Nephron (organoid): ENCODE data around the gene TFDP2.

Experiments used
- H3K27ac Mint-ChIP-seq, 3 experiments: 2 replicates each; pipeline ENCODE4 v1.8.0; 2020; ENCODE audit warnings: mixed read lengths in 3 of 3, mild to moderate bottlenecking in 2 of 3, moderate library complexity in 1 of 3
- H3K27me3 Mint-ChIP-seq: 2 replicates; pipeline ENCODE4 v1.8.0; 2021; ENCODE audit warnings: low read depth, mild to moderate bottlenecking, moderate library complexity, mixed read lengths
- H3K36me3 Mint-ChIP-seq: 2 replicates; pipeline ENCODE4 v1.8.0; 2020; ENCODE audit warnings: low read depth, mixed read lengths
- H3K4me1 Mint-ChIP-seq: 2 replicates; pipeline ENCODE4 v1.8.0; 2020; ENCODE audit warnings: mixed read lengths
- H3K4me3 Mint-ChIP-seq, 3 experiments: 2 replicates each; pipeline ENCODE4 v1.8.0; 2020; ENCODE audit warnings: mild to moderate bottlenecking in 3 of 3, mixed read lengths in 3 of 3, moderate library complexity in 2 of 3
- H3K9me3 Mint-ChIP-seq: 2 replicates; pipeline ENCODE4 v1.8.0; 2020; ENCODE audit warnings: mixed read lengths
- TF ChIP-seq, protein P1 (sequence below), 3 experiments: fragments of 200-600 bp; sonication (generic); IDR thresholded peaks; one replicate each; pipeline ENCODE4 v1.5.0; 2021; ENCODE audit warnings: antibody characterized with exemption in 3 of 3; ENCODE audit not compliant: unreplicated experiment in 3 of 3

The TFDP2 gene

GRCh38 chr3:142168514-142168913, 19.2 kb upstream of the TFDP2 start:
- no peak overlapping the region for H3K27ac Mint-ChIP-seq
- no peak overlapping the region for H3K4me3 Mint-ChIP-seq
- no peaks in the 10 kb centered on the region for H3K9me3 Mint-ChIP-seq
- peaks cover 33% of the 10 kb centered on the region for H3K36me3 Mint-ChIP-seq
- no peaks in the 10 kb centered on the region for H3K4me1 Mint-ChIP-seq
- TF ChIP-seq, protein P1, sequence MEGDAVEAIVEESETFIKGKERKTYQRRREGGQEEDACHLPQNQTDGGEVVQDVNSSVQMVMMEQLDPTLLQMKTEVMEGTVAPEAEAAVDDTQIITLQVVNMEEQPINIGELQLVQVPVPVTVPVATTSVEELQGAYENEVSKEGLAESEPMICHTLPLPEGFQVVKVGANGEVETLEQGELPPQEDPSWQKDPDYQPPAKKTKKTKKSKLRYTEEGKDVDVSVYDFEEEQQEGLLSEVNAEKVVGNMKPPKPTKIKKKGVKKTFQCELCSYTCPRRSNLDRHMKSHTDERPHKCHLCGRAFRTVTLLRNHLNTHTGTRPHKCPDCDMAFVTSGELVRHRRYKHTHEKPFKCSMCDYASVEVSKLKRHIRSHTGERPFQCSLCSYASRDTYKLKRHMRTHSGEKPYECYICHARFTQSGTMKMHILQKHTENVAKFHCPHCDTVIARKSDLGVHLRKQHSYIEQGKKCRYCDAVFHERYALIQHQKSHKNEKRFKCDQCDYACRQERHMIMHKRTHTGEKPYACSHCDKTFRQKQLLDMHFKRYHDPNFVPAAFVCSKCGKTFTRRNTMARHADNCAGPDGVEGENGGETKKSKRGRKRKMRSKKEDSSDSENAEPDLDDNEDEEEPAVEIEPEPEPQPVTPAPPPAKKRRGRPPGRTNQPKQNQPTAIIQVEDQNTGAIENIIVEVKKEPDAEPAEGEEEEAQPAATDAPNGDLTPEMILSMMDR (IDR thresholded peaks at IDR 0.05; ENCODE audit: unreplicated experiment in 3 of 3), result no peak
- H3K27me3 Mint-ChIP-seq, result no peaks in the 10 kb centered on the region

GRCh38 chr3:142165194-142165593, 15.8 kb upstream of the TFDP2 start:
- Mint-ChIP-seq H3K27me3 (no peaks in the 10 kb centered on the region), H3K27ac (no peak overlapping the region)

GRCh38 chr3:142159083-142159740, 9.9 kb upstream of the TFDP2 start:
- TF ChIP-seq, protein P1 (IDR thresholded peaks at IDR 0.05; ENCODE audit: unreplicated experiment in 3 of 3), result no peak
- H3K27me3 Mint-ChIP-seq, result no peaks in the 10 kb centered on the region
- peaks cover 5% of the 10 kb centered on the region for H3K36me3 Mint-ChIP-seq
- no peak overlapping the region for H3K27ac Mint-ChIP-seq
- no peaks in the 10 kb centered on the region for H3K9me3 Mint-ChIP-seq
- H3K4me1 Mint-ChIP-seq, result no peaks in the 10 kb centered on the region
- no peak overlapping the region for H3K4me3 Mint-ChIP-seq

More at GRCh38 chr3:142165194-142165593, 15.8 kb upstream of the TFDP2 start:
- H3K36me3 Mint-ChIP-seq, result peaks cover 31% of the 10 kb centered on the region
- TF ChIP-seq, protein P1 (IDR thresholded peaks at IDR 0.05; ENCODE audit: unreplicated experiment in 3 of 3), result no peak
- H3K4me1 Mint-ChIP-seq, result no peaks in the 10 kb centered on the region
- H3K4me3 Mint-ChIP-seq, result no peak overlapping the region
- no peaks in the 10 kb centered on the region for H3K9me3 Mint-ChIP-seq

DNA sequence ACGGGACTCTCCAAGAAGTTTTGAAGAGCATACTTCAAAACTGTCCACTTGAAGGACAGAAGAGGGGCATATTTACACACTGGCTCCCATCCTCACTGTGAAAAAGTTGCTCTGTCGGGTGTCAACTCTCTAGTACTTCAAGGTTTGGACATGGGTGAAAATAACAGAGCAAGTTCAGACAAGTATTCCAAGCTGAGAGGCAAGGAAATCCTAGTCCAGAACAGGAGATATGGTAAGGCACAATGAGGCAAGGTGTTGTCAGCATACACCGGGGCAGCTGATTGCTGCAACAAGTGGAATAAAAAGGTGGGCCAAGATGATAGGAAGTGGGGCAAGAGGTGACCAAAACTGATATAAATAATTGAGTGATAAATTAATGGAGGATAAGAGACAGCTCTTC, 4.8 kb upstream of the TFDP2 start:
- TF ChIP-seq, protein P1 (IDR thresholded peaks at IDR 0.05; ENCODE audit: unreplicated experiment in 3 of 3), result no peak
- Mint-ChIP-seq H3K9me3 (no peaks in the 10 kb centered on the region), H3K27me3 (peaks cover 3% of the 10 kb centered on the region), H3K4me3 (no peak overlapping the region), H3K4me1 (no peaks in the 10 kb centered on the region), H3K27ac (no peak overlapping the region), H3K36me3 (no peaks in the 10 kb centered on the region)

DNA sequence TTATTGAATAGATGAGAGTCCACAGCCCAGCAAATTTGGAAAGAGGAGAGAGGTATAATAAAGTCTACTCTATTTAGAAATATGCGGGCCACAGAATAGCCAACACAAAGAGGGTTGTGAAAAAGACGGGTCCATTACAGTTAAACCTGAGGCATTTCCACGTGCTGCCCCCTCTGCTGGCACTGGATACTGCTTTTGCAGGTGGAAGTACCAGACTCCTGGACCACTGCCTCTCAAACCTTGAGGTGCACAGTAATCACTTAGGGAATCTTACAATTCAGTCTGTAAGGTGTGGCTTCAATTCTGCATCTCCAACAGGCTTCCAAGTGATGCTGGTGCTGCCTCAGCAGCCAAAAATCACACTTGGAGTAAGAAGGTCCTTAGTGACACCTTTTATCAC, 3.0 kb upstream of the TFDP2 start:
- TF ChIP-seq, protein P1 (IDR thresholded peaks at IDR 0.05; ENCODE audit: unreplicated experiment in 3 of 3), result no peak
- H3K4me1 Mint-ChIP-seq, result peaks cover 13% of the 10 kb centered on the region
- no peaks in the 10 kb centered on the region for H3K36me3 Mint-ChIP-seq
- H3K27me3 Mint-ChIP-seq, result peaks cover 3% of the 10 kb centered on the region
- no peak overlapping the region for H3K27ac Mint-ChIP-seq
- H3K9me3 Mint-ChIP-seq, result no peaks in the 10 kb centered on the region
- H3K4me3 Mint-ChIP-seq, result peak overlapping the region in 1 of 3 experiments; percentile 18

DNA sequence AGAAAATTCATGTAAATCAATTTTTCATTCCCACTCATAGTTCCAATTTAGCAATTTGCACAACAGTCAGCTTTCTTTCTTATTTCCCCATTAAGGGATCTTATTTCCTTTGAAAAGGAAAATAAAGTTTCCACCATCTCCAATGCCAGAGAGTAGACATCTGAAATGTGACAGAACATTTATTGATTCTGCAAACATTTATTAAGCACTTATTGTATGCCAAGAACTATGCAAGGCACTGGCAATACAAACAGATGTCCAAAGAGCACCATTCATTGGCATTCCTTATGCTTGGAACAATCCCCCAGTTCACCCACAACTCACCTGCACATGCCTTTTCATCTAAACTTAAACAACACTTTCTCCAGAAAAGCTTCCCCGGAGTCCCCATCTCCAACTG, 2.5 kb upstream of the TFDP2 start:
- no peaks in the 10 kb centered on the region for H3K36me3 Mint-ChIP-seq
- H3K9me3 Mint-ChIP-seq, result no peaks in the 10 kb centered on the region
- H3K4me1 Mint-ChIP-seq, result peaks cover 17% of the 10 kb centered on the region
- H3K27ac Mint-ChIP-seq, result no peak overlapping the region
- H3K27me3 Mint-ChIP-seq, result peaks cover 3% of the 10 kb centered on the region
- TF ChIP-seq, protein P1 (IDR thresholded peaks at IDR 0.05; ENCODE audit: unreplicated experiment in 3 of 3), result no peak
- peak overlapping the region; percentile 1 to 18 (median 13) for H3K4me3 Mint-ChIP-seq
